Endothelial cell of umbilical vein (primary cell): ENCODE results near the gene LPP. TPM values are rescaled to one million over a fixed set of nuclear protein-coding genes. Genes with fewer than 3 reads are reported as not detected.

Experiments used
- BruUV-seq: library from RNA; stranded (reverse); fragments of 400-500 nt; replicated peaks from 2 replicates; lab custom pipeline; 2021; lab: Mats Ljungman, UMichigan
- CTCF ChIA-PET: fragments of 300-600, 350-600 bp; sonication (Branson Sonifier 250); formaldehyde crosslinking; loops from one replicate; lab custom pipeline; 2021; ENCODE audit warnings: antibody characterized with exemption, inconsistent platforms; lab: Charles Lee
- POLR2A ChIA-PET: fragments of 300-600, 350-600 bp; sonication (Branson Sonifier 250); formaldehyde crosslinking; loops from one replicate; lab custom pipeline; 2021; ENCODE audit warnings: antibody characterized with exemption, inconsistent platforms; lab: Charles Lee
- DNase-seq: peaks from one replicate; pipeline ENCODE4 v3.0.0-alpha.2; 2011; ENCODE audit warnings: low read depth, low spot score
- FAIRE-seq: peaks from 2 replicates; lab custom pipeline; 2011; peaks lifted over from hg19 to GRCh38; lab: Jason Lieb, UNC
- H2AFZ ChIP-seq: 2 replicates; pipeline ENCODE4 v1.6.0; 2012; ENCODE audit warnings: low read depth, low read length, control low read depth, inconsistent platforms
- H3K27ac ChIP-seq: 2 replicates; pipeline ENCODE4 v1.5.1; 2011; ENCODE audit warnings: low read depth, mild to moderate bottlenecking, control low read depth, low read length, moderate library complexity; ENCODE audit not compliant: insufficient read depth
- H3K27me3 ChIP-seq, 2 experiments: 2 replicates each; pipeline versions ENCODE4 v1.6.0 to v1.6.1; 2011; ENCODE audit warnings: low read length in 2 of 2, mixed read lengths in 1 of 2; ENCODE audit not compliant: control insufficient read depth in 2 of 2, insufficient read depth in 2 of 2
- H3K36me3 ChIP-seq, 2 experiments: 2 replicates in 1 of 2; 3 replicates in 1 of 2; pipeline ENCODE4 v1.5.1; 2011; ENCODE audit warnings: low read length in 2 of 2, mild to moderate bottlenecking in 1 of 2, moderate library complexity in 1 of 2; ENCODE audit not compliant: control insufficient read depth in 2 of 2, insufficient read depth in 2 of 2; ENCODE audit errors: extremely low read depth in 1 of 2
- H3K4me1 ChIP-seq: 3 replicates; pipeline ENCODE4 v1.5.1; 2011; ENCODE audit warnings: mild to moderate bottlenecking, low read length; ENCODE audit not compliant: control insufficient read depth, insufficient read depth; ENCODE audit errors: extremely low read depth
- H3K4me2 ChIP-seq: 2 replicates; pipeline ENCODE4 v1.6.1; 2011; ENCODE audit warnings: low read length, control low read depth, mixed read lengths; ENCODE audit not compliant: insufficient read depth
- H3K4me3 ChIP-seq, 3 experiments: fragments of 200-600 bp in 1 of 3; sonication (generic), shearing (Covaris generic) in 1 of 3; replicated peaks in 1 of 3; 2 replicates each; pipeline ENCODE4 v1.5.1; 2011 to 2016; ENCODE audit warnings: control low read depth in 3 of 3, low read length in 3 of 3, mild to moderate bottlenecking in 2 of 3, inconsistent platforms in 1 of 3, low read depth in 1 of 3, moderate library complexity in 1 of 3; ENCODE audit not compliant: insufficient read depth in 1 of 3
- H3K79me2 ChIP-seq: 2 replicates; pipeline ENCODE4 v1.6.0; 2012; ENCODE audit warnings: low read length, inconsistent platforms; ENCODE audit not compliant: control insufficient read depth, insufficient read depth
- H3K9ac ChIP-seq: replicated peaks from 2 replicates; pipeline ENCODE3; 2011; ENCODE audit warnings: low read length, control low read depth; ENCODE audit not compliant: insufficient read depth; ENCODE audit errors: extremely low read depth
- H3K9me1 ChIP-seq: replicated peaks from 3 replicates; pipeline ENCODE4 v1.6.0; 2011; ENCODE audit warnings: mild to moderate bottlenecking, low read length; ENCODE audit not compliant: control insufficient read depth, insufficient read depth; ENCODE audit errors: extremely low read depth
- H3K9me3 ChIP-seq: replicated peaks from 2 replicates; pipeline ENCODE4 v1.5.1; 2012; ENCODE audit warnings: low read length, inconsistent platforms; ENCODE audit not compliant: control insufficient read depth, insufficient read depth
- H4K20me1 ChIP-seq: replicated peaks from 2 replicates; pipeline ENCODE3; 2011; ENCODE audit warnings: mild to moderate bottlenecking, low read length; ENCODE audit not compliant: control insufficient read depth, insufficient read depth; ENCODE audit errors: extremely low read depth
- EZH2 ChIP-seq: IDR thresholded peaks from 2 replicates; pipeline ENCODE4 v1.6.1; 2012; ENCODE audit warnings: borderline replicate concordance, low read depth, mild to moderate bottlenecking, moderate library complexity, low read length, inconsistent platforms; ENCODE audit not compliant: severe bottlenecking
- FOS ChIP-seq: IDR thresholded peaks from 2 replicates; pipeline ENCODE4 v1.6.1; 2011; ENCODE audit warnings: mild to moderate bottlenecking, low read length, moderate library complexity, borderline replicate concordance; ENCODE audit not compliant: insufficient read depth
- GATA2 ChIP-seq: IDR thresholded peaks from 2 replicates; pipeline ENCODE4 v1.7.0; 2011; ENCODE audit warnings: low read depth, mild to moderate bottlenecking, moderate library complexity, mixed read lengths, low read length; ENCODE audit not compliant: insufficient read length, insufficient read depth
- JUN ChIP-seq: IDR thresholded peaks from 2 replicates; pipeline ENCODE4 v1.6.1; 2011; ENCODE audit warnings: borderline replicate concordance, low read depth; ENCODE audit not compliant: insufficient read length, insufficient read depth
- MAX ChIP-seq: IDR thresholded peaks from 2 replicates; pipeline ENCODE4 v1.6.1; 2011; ENCODE audit not compliant: insufficient read depth, insufficient read length
- MYC ChIP-seq: IDR thresholded peaks from one replicate; pipeline ENCODE4 v1.6.1; 2011; ENCODE audit warnings: mild to moderate bottlenecking, low read depth, low read length
- POLR2A ChIP-seq: IDR thresholded peaks from 2 replicates; pipeline ENCODE4 v1.6.1; 2012; ENCODE audit warnings: low read depth, mild to moderate bottlenecking, control low read depth, low read length
- POLR2AphosphoS5 ChIP-seq: IDR thresholded peaks from 2 replicates; pipeline ENCODE4 v1.6.1; 2012; ENCODE audit warnings: low read depth, mild to moderate bottlenecking, control low read depth, low read length, moderate library complexity; ENCODE audit not compliant: insufficient read depth
- dilution Hi-C: fragments of 300-500 bp; cut with MboI; formaldehyde crosslinking; loops from one replicate; pipeline ENCODE4 v1.15.0; 2019; ENCODE audit warnings: low sequenced_read_pairs; ENCODE audit not compliant: extremely low pct_ligation_motif_present
- intact Hi-C: fragments of 100-400 bp; cut with micrococcal nuclease; formaldehyde crosslinking; loops from one replicate; pipeline ENCODE4 v1.10.0; 2022
- polyA plus RNA-seq, 4 experiments: library from polyadenylated mRNA; depleted of rRNA in 3 of 4; stranded (reverse) in 3 of 4; unstranded in 1 of 4; fragments of >200 nt; gene quantifications; 2 replicates each; pipeline versions ENCODE4 v1.2.1 to v1.2.3, GENCODE V29; 2011 to 2012; ENCODE audit warnings: missing spikeins in 1 of 4
- total RNA-seq: library from RNA; stranded (reverse); gene quantifications from 2 replicates; pipeline ENCODE4 v1.2.3, GENCODE V29; 2021
- TF ChIP-seq, protein P1 (sequence below), 2 donors: IDR thresholded peaks; 1 replicate in 1 of 2; 2 replicates in 1 of 2; pipeline ENCODE4 v1.5.1; 2011; ENCODE audit warnings: low read length in 2 of 2, mild to moderate bottlenecking in 2 of 2, moderate library complexity in 2 of 2, control low read depth in 1 of 2, inconsistent platforms in 1 of 2, low read depth in 1 of 2; ENCODE audit not compliant: insufficient read depth in 1 of 2; ENCODE audit errors: extremely low read depth in 1 of 2

The LPP gene
- total and polyA plus RNA-seq, 2 donors (not counting 3 experiments of a cell fraction or from before 2014, with no cell fraction given), result 16.9 to 153 TPM

GRCh38 chr3:188938999-188939398 lies 785.0 kb downstream of the LPP start:
- Histone ChIP-seq H3K4me1 (peaks cover 18% of the 10 kb centered on the region), H2AFZ (no peak overlapping the region), H3K9ac (no peak overlapping the region), H3K4me2 (no peak overlapping the region), H3K4me3 (no peak overlapping the region), H4K20me1 (no peaks in the 10 kb centered on the region), H3K27ac (no peak overlapping the region), H3K27me3 (no peaks in the 10 kb centered on the region), H3K9me3 (no peaks in the 10 kb centered on the region), H3K36me3 (no peaks in the 10 kb centered on the region), H3K79me2 (no peaks in the 10 kb centered on the region), H3K9me1 (no peaks in the 10 kb centered on the region)
- dilution Hi-C loops (no loop called here), intact Hi-C loops (no loop called here)
- DNase-seq (no peak), FAIRE-seq (no peak)
- TF ChIP-seq POLR2A (no peak), GATA2 (no peak), MAX (no peak), FOS (no peak), POLR2AphosphoS5 (no peak), JUN (no peak), MYC (no peak), EZH2 (no peak)
- TF ChIP-seq, protein P1, sequence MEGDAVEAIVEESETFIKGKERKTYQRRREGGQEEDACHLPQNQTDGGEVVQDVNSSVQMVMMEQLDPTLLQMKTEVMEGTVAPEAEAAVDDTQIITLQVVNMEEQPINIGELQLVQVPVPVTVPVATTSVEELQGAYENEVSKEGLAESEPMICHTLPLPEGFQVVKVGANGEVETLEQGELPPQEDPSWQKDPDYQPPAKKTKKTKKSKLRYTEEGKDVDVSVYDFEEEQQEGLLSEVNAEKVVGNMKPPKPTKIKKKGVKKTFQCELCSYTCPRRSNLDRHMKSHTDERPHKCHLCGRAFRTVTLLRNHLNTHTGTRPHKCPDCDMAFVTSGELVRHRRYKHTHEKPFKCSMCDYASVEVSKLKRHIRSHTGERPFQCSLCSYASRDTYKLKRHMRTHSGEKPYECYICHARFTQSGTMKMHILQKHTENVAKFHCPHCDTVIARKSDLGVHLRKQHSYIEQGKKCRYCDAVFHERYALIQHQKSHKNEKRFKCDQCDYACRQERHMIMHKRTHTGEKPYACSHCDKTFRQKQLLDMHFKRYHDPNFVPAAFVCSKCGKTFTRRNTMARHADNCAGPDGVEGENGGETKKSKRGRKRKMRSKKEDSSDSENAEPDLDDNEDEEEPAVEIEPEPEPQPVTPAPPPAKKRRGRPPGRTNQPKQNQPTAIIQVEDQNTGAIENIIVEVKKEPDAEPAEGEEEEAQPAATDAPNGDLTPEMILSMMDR (IDR thresholded peaks at IDR 0.05; ENCODE audit: extremely low read depth in 1 of 2, insufficient read depth in 1 of 2, low read depth in 1 of 2, low read length in 2 of 2), result no peak
- POLR2A ChIA-PET, result no interaction called here
- no TSS peak for BruUV-seq
- CTCF ChIA-PET, result interaction anchor here (1.2 to 3.2 kb wide), 2 partner anchors 190 to 1198 kb away, joined by 3 to 21 read pairs; no protein-coding TSS in a partner anchor
